Measurements from ENCODE around the gene SPOCK2.
"Not testable (repeated sequence)": the region's sequence is repeated elsewhere in the genome, so short reads cannot be mapped to it uniquely, and the experiment has no call there.

DNA sequence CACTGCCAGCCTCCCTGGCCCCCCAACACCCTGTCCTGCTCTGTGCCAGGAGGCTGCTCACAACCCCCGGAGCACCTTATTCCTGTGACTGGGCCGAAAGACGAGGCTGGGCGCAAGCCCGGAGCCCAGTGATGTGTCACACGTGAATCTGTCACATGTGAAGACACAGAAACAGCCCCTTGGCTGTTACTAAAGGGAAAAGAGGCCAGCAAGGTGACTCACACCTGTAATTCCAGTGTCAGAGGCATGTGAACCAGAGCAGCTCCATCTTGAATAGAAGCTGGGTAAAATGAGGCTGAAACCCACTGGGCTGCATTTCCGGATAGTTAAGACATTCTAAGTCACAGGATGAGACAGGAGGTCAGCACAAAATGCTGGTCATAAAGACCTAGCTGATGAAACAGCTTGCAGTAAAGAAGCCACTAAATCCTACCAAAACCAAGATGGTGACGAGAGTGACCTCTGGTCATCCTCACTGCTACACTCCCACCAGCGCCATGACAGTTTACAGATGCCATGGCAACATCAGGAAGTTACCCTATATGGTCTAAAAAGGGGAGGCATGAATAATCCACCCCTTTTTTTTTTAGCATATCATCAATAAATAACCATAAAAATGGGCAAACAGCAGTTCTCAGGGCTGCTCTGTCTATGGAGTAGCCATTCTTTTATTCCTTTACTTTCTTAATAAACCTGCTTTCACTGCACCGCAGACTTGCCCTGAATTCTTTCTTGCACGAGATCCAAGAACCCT is 55.8 kb downstream of the SPOCK2 start:
- TF ChIP-seq FOSL2 (IDR thresholded peaks at IDR 0.05; ENCODE audit: borderline replicate concordance, low read depth); RXRA (IDR thresholded peaks at IDR 0.05; ENCODE audit: borderline replicate concordance, low read depth); CTCF (IDR thresholded peaks at IDR 0.05); EZH2phosphoT487 (IDR thresholded peaks at IDR 0.05; ENCODE audit: borderline replicate concordance, low read depth); MXI1 (IDR thresholded peaks at IDR 0.05; ENCODE audit: low read depth, low read length); EP300 (IDR thresholded peaks at IDR 0.05; ENCODE audit: borderline replicate concordance in 1 of 2, low read depth in 1 of 2, low read length in 1 of 2); TAF1 (IDR thresholded peaks at IDR 0.05; ENCODE audit: borderline replicate concordance, low read depth, low read length); SMC3 (IDR thresholded peaks at IDR 0.05; ENCODE audit: low read depth, low read length); GATA2 (CRISPR knock-in tag; IDR thresholded peaks at IDR 0.05): not testable (repeated sequence)
- TF ChIP-seq, protein P1, sequence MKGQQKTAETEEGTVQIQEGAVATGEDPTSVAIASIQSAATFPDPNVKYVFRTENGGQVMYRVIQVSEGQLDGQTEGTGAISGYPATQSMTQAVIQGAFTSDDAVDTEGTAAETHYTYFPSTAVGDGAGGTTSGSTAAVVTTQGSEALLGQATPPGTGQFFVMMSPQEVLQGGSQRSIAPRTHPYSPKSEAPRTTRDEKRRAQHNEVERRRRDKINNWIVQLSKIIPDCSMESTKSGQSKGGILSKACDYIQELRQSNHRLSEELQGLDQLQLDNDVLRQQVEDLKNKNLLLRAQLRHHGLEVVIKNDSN (IDR thresholded peaks at IDR 0.05; ENCODE audit: borderline replicate concordance, low read depth): not testable (repeated sequence)
